Neural cell (in vitro differentiated cells): ENCODE data around the gene CUX1. TPM values are rescaled to one million over a fixed set of nuclear protein-coding genes. Genes with fewer than 3 reads are reported as not detected.
"Not testable (repeated sequence)": the region's sequence is repeated elsewhere in the genome, so short reads cannot be mapped to it uniquely, and the experiment has no call there.

Source experiments
- H2AFZ ChIP-seq: fragments of 200-600, 300-800 bp; sonication (generic), shearing (Covaris generic); 2 replicates; pipeline ENCODE4 v1.6.0; 2014; ENCODE audit warnings: low read depth, mild to moderate bottlenecking, antibody characterized with exemption, low read length, moderate library complexity
- H3F3A ChIP-seq: fragments of 200-600 bp; shearing (Covaris generic); 2 replicates; pipeline ENCODE4 v1.6.1; 2016; ENCODE audit warnings: mild to moderate bottlenecking, moderate library complexity, mixed read lengths, antibody characterized with exemption, low read length; ENCODE audit not compliant: insufficient read depth, poor library complexity, severe bottlenecking
- H3K27ac ChIP-seq: fragments of 200-600, 300-800 bp; sonication (generic), shearing (Covaris generic); 2 replicates; pipeline ENCODE4 v1.5.1; 2014; ENCODE audit warnings: mild to moderate bottlenecking, low read length, moderate library complexity
- H3K27me3 ChIP-seq: fragments of 300-800, 200-600 bp; sonication (generic), shearing (Covaris generic); 2 replicates; pipeline ENCODE4 v1.6.0; 2014; ENCODE audit warnings: mild to moderate bottlenecking, low read depth, low read length, moderate library complexity; ENCODE audit not compliant: insufficient read depth
- H3K36me3 ChIP-seq: fragments of 300-800, 200-600 bp; sonication (generic), shearing (Covaris generic); 2 replicates; pipeline ENCODE4 v1.5.1; 2014; ENCODE audit warnings: mild to moderate bottlenecking, antibody characterized with exemption, low read length, moderate library complexity; ENCODE audit not compliant: insufficient read depth
- H3K4me2 ChIP-seq: fragments of 300-800, 200-600 bp; sonication (generic), shearing (Covaris generic); 2 replicates; pipeline ENCODE4 v1.6.0; 2014; ENCODE audit warnings: mild to moderate bottlenecking, low read length
- H3K4me3 ChIP-seq: fragments of 300-800, 200-600 bp; sonication (generic), shearing (Covaris generic); 2 replicates; pipeline ENCODE4 v1.5.1; 2014; ENCODE audit warnings: mild to moderate bottlenecking, low read length, moderate library complexity
- H3K79me2 ChIP-seq: fragments of 200-600 bp; shearing (Covaris generic); replicated peaks from 2 replicates; pipeline ENCODE4 v1.6.0; 2014; ENCODE audit warnings: mild to moderate bottlenecking, low read length, moderate library complexity; ENCODE audit not compliant: insufficient read depth
- H3K9ac ChIP-seq: fragments of 300-800, 200-600 bp; sonication (generic), shearing (Covaris generic); 2 replicates; pipeline ENCODE4 v1.6.1; 2016; ENCODE audit warnings: mild to moderate bottlenecking, low read length, mixed read lengths
- H3K9me2 ChIP-seq: fragments of 200-600 bp; shearing (Covaris generic); 2 replicates; pipeline ENCODE4 v1.6.1; 2016; ENCODE audit warnings: mild to moderate bottlenecking, low read length, mixed read lengths; ENCODE audit not compliant: insufficient read depth
- H3K9me3 ChIP-seq: fragments of 200-600, 300-800 bp; sonication (generic), shearing (Covaris generic); 2 replicates; pipeline ENCODE4 v1.6.1; 2016; ENCODE audit warnings: mild to moderate bottlenecking, mixed run types, low read length, moderate library complexity, mixed read lengths
- H4K20me1 ChIP-seq: fragments of 200-600 bp; shearing (Covaris generic); 2 replicates; pipeline ENCODE4 v1.6.1; 2016; ENCODE audit warnings: mild to moderate bottlenecking, mixed run types; ENCODE audit not compliant: insufficient read depth
- EP300 ChIP-seq: fragments of 450-650 bp; conservative IDR thresholded peaks from 2 replicates; pipeline ENCODE4 v1.6.1; 2014; ENCODE audit warnings: antibody characterized with exemption, mild to moderate bottlenecking, moderate library complexity; ENCODE audit not compliant: poor library complexity, severe bottlenecking
- EZH2 ChIP-seq: fragments of 200-600, 300-800 bp; shearing (Covaris generic), sonication (generic); IDR thresholded peaks from 2 replicates; pipeline ENCODE4 v1.6.1; 2014; ENCODE audit warnings: antibody characterized with exemption, low read length, borderline replicate concordance, mild to moderate bottlenecking; ENCODE audit not compliant: insufficient read depth, poor library complexity, severe bottlenecking
- MXI1 ChIP-seq: fragments of 450-650 bp; conservative IDR thresholded peaks from 2 replicates; pipeline ENCODE4 v1.6.1; 2014; ENCODE audit warnings: antibody characterized with exemption, mild to moderate bottlenecking; ENCODE audit not compliant: poor library complexity, severe bottlenecking
- POLR2AphosphoS5 ChIP-seq: IDR thresholded peaks from 2 replicates; pipeline ENCODE4 v1.6.1; 2012
- RAD21 ChIP-seq: fragments of 450-650 bp; conservative IDR thresholded peaks from 2 replicates; pipeline ENCODE4 v1.6.1; 2014; ENCODE audit warnings: antibody characterized with exemption, mild to moderate bottlenecking, moderate library complexity
- SMC3 ChIP-seq: fragments of 450-650 bp; conservative IDR thresholded peaks from 2 replicates; pipeline ENCODE4 v1.6.1; 2014; ENCODE audit warnings: antibody characterized with exemption, mild to moderate bottlenecking, moderate library complexity; ENCODE audit not compliant: poor library complexity
- TAF1 ChIP-seq: IDR thresholded peaks from 2 replicates; pipeline ENCODE4 v1.6.1; 2012; ENCODE audit warnings: low read depth
- polyA plus RNA-seq: library from polyadenylated mRNA; depleted of rRNA; stranded (reverse); fragments of >200 nt; gene quantifications from 2 replicates; pipeline ENCODE4 v1.2.3, GENCODE V29; 2014
- TF ChIP-seq, protein P1 (sequence below): fragments of 450-650 bp; IDR thresholded peaks from 2 replicates; pipeline ENCODE4 v1.5.1; 2014; ENCODE audit warnings: antibody characterized with exemption, mild to moderate bottlenecking, moderate library complexity; ENCODE audit not compliant: poor library complexity, severe bottlenecking
- TF ChIP-seq, protein P2 (sequence below): IDR thresholded peaks from 2 replicates; pipeline ENCODE4 v1.6.1; 2012; ENCODE audit warnings: borderline replicate concordance

CUX1 gene
- polyA plus RNA-seq, 1 donor from 2014 or later, result 26.6 TPM

GRCh38 chr7:102008535-102009262 lies 191.3 kb downstream of the CUX1 start:
- Histone ChIP-seq H2AFZ (no peak overlapping the region), H3K36me3 (no peaks in the 10 kb centered on the region)

DNA sequence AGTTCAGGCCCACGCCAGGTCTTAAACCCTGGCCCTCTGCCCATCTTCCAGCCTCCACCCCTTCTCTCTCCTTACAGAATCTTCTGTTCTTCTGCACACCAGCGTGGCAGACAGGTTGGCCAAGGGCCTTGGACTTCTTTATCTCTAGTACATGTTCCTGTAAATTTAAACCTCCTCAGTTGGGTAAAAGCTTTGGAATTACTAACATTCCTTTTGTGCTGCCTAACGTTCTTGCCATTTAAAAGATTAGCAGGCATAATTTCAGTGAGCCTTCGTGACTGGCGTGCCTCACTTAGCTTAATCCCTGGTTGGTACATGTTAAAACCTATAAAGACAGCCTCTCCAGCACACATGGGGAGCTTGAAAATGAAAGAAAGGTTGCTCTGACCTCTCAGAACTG lies 192.2 kb downstream of the CUX1 start:
- no peaks in the 10 kb centered on the region for H3F3A ChIP-seq
- no peaks in the 10 kb centered on the region for H3K9me3 ChIP-seq
- H3K79me2 ChIP-seq, result no peaks in the 10 kb centered on the region
- H3K36me3 ChIP-seq, result no peaks in the 10 kb centered on the region
- H3K4me3 ChIP-seq, result no peak overlapping the region
- H3K27me3 ChIP-seq, result no peaks in the 10 kb centered on the region
- no peak overlapping the region for H3K4me2 ChIP-seq
- H3K27ac ChIP-seq, result no peak overlapping the region
- TF ChIP-seq SMC3 (no peak), POLR2AphosphoS5 (no peak), TAF1 (no peak), EZH2 (no peak), MXI1 (no peak), RAD21 (no peak), EP300 (no peak)
- TF ChIP-seq, protein P1, sequence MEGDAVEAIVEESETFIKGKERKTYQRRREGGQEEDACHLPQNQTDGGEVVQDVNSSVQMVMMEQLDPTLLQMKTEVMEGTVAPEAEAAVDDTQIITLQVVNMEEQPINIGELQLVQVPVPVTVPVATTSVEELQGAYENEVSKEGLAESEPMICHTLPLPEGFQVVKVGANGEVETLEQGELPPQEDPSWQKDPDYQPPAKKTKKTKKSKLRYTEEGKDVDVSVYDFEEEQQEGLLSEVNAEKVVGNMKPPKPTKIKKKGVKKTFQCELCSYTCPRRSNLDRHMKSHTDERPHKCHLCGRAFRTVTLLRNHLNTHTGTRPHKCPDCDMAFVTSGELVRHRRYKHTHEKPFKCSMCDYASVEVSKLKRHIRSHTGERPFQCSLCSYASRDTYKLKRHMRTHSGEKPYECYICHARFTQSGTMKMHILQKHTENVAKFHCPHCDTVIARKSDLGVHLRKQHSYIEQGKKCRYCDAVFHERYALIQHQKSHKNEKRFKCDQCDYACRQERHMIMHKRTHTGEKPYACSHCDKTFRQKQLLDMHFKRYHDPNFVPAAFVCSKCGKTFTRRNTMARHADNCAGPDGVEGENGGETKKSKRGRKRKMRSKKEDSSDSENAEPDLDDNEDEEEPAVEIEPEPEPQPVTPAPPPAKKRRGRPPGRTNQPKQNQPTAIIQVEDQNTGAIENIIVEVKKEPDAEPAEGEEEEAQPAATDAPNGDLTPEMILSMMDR, result no peak
- TF ChIP-seq, protein P2, sequence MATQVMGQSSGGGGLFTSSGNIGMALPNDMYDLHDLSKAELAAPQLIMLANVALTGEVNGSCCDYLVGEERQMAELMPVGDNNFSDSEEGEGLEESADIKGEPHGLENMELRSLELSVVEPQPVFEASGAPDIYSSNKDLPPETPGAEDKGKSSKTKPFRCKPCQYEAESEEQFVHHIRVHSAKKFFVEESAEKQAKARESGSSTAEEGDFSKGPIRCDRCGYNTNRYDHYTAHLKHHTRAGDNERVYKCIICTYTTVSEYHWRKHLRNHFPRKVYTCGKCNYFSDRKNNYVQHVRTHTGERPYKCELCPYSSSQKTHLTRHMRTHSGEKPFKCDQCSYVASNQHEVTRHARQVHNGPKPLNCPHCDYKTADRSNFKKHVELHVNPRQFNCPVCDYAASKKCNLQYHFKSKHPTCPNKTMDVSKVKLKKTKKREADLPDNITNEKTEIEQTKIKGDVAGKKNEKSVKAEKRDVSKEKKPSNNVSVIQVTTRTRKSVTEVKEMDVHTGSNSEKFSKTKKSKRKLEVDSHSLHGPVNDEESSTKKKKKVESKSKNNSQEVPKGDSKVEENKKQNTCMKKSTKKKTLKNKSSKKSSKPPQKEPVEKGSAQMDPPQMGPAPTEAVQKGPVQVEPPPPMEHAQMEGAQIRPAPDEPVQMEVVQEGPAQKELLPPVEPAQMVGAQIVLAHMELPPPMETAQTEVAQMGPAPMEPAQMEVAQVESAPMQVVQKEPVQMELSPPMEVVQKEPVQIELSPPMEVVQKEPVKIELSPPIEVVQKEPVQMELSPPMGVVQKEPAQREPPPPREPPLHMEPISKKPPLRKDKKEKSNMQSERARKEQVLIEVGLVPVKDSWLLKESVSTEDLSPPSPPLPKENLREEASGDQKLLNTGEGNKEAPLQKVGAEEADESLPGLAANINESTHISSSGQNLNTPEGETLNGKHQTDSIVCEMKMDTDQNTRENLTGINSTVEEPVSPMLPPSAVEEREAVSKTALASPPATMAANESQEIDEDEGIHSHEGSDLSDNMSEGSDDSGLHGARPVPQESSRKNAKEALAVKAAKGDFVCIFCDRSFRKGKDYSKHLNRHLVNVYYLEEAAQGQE, result no peak
- no peaks in the 10 kb centered on the region for H3K9me2 ChIP-seq
- H3K9ac ChIP-seq, result no peak overlapping the region
- no peak overlapping the region for H2AFZ ChIP-seq
- no peaks in the 10 kb centered on the region for H4K20me1 ChIP-seq

More at GRCh38 chr7:102008535-102009262, 191.3 kb downstream of the CUX1 start:
- Histone ChIP-seq H3K9me2 (no peaks in the 10 kb centered on the region), H3F3A (no peaks in the 10 kb centered on the region), H3K4me3 (no peak overlapping the region), H3K27ac (no peak overlapping the region), H3K9ac (no peak overlapping the region), H3K79me2 (no peaks in the 10 kb centered on the region), H4K20me1 (no peaks in the 10 kb centered on the region), H3K9me3 (no peaks in the 10 kb centered on the region), H3K4me2 (no peak overlapping the region), H3K27me3 (no peaks in the 10 kb centered on the region)
- no peak for TF ChIP-seq EZH2
- TF ChIP-seq EP300, result no peak
- TF ChIP-seq TAF1, result no peak
- TF ChIP-seq POLR2AphosphoS5, result no peak
- TF ChIP-seq MXI1, result no peak
- no peak for TF ChIP-seq RAD21
- no peak for TF ChIP-seq SMC3
- TF ChIP-seq, protein P2, result no peak
- TF ChIP-seq, protein P1, result no peak

DNA sequence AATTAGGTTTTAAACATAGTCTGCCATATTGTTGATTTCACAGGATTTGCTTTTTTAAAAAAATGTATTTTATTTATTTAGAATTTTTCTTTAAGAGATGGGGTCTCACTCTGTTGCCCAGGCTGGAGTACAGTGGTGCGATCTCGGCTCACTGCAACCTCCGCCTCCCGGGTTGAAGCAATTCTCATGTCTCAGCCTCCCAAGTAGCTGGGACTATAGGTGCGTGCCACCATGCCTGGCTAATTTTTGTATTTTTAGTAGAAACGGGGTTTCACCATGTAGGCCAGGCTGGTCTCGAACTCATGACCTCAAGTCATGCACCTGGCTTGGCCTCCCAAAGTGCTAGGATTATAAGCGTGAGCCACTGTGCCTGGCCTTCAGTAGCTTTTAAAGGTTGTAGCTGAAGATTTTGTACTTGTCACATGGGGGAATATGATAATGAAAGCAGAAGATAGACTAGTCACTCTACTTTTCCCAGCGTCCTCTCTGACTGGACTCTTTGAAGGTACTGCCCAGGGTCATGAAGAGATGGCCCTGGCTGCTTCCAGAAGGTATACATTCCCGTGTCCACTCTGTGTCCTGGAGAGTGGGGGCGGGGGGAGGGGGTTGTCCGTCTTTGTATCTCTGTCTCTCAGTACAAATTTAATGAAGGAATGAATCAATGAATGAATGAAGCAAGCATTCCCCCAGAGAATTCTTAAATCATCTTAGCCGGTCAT lies 194.8 kb downstream of the CUX1 start:
- H3K4me2 ChIP-seq, H3K79me2 ChIP-seq, H3K27ac ChIP-seq, H2AFZ ChIP-seq, H3K9ac ChIP-seq, H3K9me3 ChIP-seq, H3F3A ChIP-seq, H3K36me3 ChIP-seq, H4K20me1 ChIP-seq, H3K4me3 ChIP-seq, H3K9me2 ChIP-seq, H3K27me3 ChIP-seq: not testable (repeated sequence)
